HG02852 (cell line): ENCODE results near the gene MPZ.
"Not testable (repeated sequence)": the region's sequence is repeated elsewhere in the genome, so short reads cannot be mapped to it uniquely, and the experiment has no call there.

Experiments used
- ATAC-seq: cut with Tn5 transposase; IDR thresholded peaks from one replicate; pipeline ENCODE4 v1.9.1; 2021; ENCODE audit warnings: mild to moderate bottlenecking, moderate library complexity; ENCODE audit not compliant: unreplicated experiment

The MPZ gene

GRCh38 chr1:161309868-161310267, at the start of gene MPZ:
MPZ (minus strand) TSS chr1:161309968; CDS start chr1:161309905, 63 bp downstream.
- ATAC-seq = no peak

- no peak for ATAC-seq
Observed at GRCh38 chr1:161359291-161359690, 49.5 kb upstream of the MPZ start.

GRCh38 chr1:161357073-161357472, 47.3 kb upstream of the MPZ start:
- no peak for ATAC-seq

GRCh38 chr1:161351482-161351881, 41.7 kb upstream of the MPZ start:
- ATAC-seq = no peak

- no peak for ATAC-seq
Observed at GRCh38 chr1:161350671-161351070, 40.9 kb upstream of the MPZ start.

GRCh38 chr1:161342821-161343220, 33.1 kb upstream of the MPZ start:
- no peak for ATAC-seq

- no peak for ATAC-seq
Observed at GRCh38 chr1:161342177-161342576, 32.4 kb upstream of the MPZ start.

GRCh38 chr1:161335796-161336195, 26.0 kb upstream of the MPZ start:
- no peak for ATAC-seq

GRCh38 chr1:161333166-161333565, 23.4 kb upstream of the MPZ start:
- ATAC-seq = no peak

GRCh38 chr1:161330346-161330745, 20.6 kb upstream of the MPZ start:
- ATAC-seq = no peak

GRCh38 chr1:161324020-161324419, 14.3 kb upstream of the MPZ start:
- no peak for ATAC-seq

- ATAC-seq = not testable (repeated sequence)
Observed at GRCh38 chr1:161315841-161316674, 6.3 kb upstream of the MPZ start.

GRCh38 chr1:161314201-161314981, 4.6 kb upstream of the MPZ start, which contains the start of gene SDHC:
SDHC (plus strand) TSS chr1:161314381; CDS start chr1:161314406, 25 bp downstream.
- ATAC-seq = peak; percentile 97

GRCh38 chr1:161313554-161314200, 3.9 kb upstream of the MPZ start:
- peak; percentile 23 for ATAC-seq

- ATAC-seq = no peak
Observed at GRCh38 chr1:161311595-161312181, 1.9 kb upstream of the MPZ start.

- ATAC-seq = no peak
Observed at GRCh38 chr1:161307892-161308638, 1.7 kb downstream of the MPZ start.

GRCh38 chr1:161307230-161307768, 2.5 kb downstream of the MPZ start:
- ATAC-seq = no peak

- ATAC-seq = peak; percentile 80
Observed at GRCh38 chr1:161305867-161306519, 3.8 kb downstream of the MPZ start.
